ENCODE measurements around the gene AGBL1.

DNA sequence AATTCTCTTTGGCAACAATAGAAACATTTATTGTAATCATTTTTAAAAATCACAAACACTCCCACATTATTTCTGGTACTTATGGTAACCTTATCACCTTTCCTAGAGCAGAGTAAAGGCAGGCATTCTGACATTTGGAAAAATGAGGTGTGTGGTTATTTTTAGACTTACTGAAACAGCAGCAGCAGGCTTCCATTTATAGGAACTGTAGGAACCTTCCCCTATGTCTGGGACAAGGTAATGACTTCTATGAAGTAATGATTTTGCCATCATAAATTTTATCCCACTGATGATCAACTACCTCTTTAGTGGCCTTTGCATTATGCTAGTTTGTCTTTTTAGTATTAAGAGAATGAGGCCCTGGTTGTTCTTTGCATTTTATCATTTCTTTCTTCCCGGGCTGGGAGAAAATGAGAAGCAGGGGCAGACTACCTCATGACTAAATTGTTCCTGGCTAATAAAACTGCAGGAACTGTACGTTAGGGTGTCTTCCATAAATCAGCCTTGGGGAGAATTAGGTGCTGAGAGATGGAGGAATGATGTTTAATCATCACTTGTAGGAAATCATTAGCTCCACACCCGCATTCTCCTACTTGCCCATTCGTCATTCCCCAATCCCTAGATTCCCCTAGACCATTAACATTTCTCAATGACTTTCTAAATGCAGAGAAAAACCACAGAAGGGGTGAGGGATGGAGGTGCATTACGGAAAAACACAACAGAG lies 680.3 kb downstream of the AGBL1 start:
- TF ChIP-seq, protein P1, sequence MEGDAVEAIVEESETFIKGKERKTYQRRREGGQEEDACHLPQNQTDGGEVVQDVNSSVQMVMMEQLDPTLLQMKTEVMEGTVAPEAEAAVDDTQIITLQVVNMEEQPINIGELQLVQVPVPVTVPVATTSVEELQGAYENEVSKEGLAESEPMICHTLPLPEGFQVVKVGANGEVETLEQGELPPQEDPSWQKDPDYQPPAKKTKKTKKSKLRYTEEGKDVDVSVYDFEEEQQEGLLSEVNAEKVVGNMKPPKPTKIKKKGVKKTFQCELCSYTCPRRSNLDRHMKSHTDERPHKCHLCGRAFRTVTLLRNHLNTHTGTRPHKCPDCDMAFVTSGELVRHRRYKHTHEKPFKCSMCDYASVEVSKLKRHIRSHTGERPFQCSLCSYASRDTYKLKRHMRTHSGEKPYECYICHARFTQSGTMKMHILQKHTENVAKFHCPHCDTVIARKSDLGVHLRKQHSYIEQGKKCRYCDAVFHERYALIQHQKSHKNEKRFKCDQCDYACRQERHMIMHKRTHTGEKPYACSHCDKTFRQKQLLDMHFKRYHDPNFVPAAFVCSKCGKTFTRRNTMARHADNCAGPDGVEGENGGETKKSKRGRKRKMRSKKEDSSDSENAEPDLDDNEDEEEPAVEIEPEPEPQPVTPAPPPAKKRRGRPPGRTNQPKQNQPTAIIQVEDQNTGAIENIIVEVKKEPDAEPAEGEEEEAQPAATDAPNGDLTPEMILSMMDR (IDR thresholded peaks at IDR 0.05), result no peak
- TF ChIP-seq POLR2AphosphoS5 (IDR thresholded peaks at IDR 0.05) (no peak), POLR2A (IDR thresholded peaks at IDR 0.05) (no peak)

Data from prostate gland (tissue), 2 donors.